ENCODE results near the gene RPL11.
"Not testable (repeated sequence)": the region's sequence is repeated elsewhere in the genome, so short reads cannot be mapped to it uniquely, and the experiment has no call there.

Gene RPL11

GRCh38 chr1:23648576-23648975 lies 43.0 kb upstream of the RPL11 start:
- DNase-seq (ENCODE audit: low read depth), result no peak
- no peak overlapping the region for H3K4me3 ChIP-seq (ENCODE audit: low read length)
- no peak for TF ChIP-seq CTCF (conservative IDR thresholded peaks at IDR 0.05; ENCODE audit: low read length)

DNA sequence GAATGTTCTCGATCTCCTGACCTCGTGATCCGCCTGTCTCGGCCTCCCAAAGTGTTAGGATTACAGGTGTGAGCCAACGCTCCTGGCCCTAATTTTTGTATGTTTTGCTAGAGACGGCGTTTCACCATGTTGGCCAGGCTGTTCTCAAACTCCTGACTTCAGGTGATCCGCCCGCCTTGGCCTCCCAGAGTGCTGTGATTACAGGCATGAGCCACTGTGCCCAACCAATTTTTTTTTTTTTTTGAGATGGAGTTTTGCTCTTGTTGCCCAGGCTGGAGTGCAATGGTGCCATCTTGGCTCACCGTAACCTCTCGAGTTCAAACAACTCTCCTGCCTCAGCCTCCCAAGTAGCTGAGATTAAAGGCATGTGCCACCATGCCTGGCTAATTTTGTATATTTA lies 42.4 kb upstream of the RPL11 start:
- not testable (repeated sequence) for H3K4me3 ChIP-seq (ENCODE audit: low read length); DNase-seq (ENCODE audit: low read depth)

- DNase-seq (ENCODE audit: low read depth), result no peak
- H3K4me3 ChIP-seq (ENCODE audit: low read length), result no peak overlapping the region
- no peak for TF ChIP-seq CTCF (conservative IDR thresholded peaks at IDR 0.05; ENCODE audit: low read length)
Measured at GRCh38 chr1:23650344-23650990, 41.1 kb upstream of the RPL11 start.

DNA sequence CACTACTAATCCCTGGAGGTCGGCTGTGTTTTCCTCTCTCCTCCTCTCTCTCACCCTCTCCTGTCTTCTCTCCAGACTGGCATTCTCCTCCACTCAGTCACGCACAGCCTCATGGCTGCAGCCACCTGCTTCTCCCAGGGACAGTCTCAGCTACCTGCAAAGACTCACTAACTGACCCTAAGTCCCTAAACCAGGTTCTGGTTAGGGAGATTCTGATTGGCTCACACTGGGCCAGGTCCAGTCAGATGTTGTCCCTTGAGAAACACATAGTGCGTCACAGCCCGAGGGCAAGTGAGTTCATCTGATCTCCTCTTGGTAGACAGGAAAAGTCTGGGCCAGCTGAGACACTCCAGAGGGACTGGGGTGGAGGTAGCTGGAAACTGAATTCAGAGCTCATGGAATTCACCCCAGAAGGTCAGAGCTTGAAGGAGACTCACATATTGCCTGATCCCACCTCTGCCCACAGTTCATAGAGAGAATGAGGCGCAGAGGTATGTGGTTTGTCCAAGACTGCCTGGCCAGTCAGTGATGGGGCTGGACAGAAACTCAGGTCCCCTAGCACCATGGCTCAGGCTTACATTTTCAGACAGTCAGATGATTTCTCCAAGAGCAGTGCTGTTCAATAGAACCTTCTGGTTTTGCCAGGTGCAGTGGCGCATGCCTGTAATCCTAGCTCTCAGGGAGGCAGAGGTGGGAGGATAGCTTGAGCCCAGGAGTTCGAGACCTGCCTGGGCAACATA lies 40.4 kb upstream of the RPL11 start:
- peak; percentile 34 for DNase-seq (ENCODE audit: low read depth)
- no peak overlapping the region for H3K4me3 ChIP-seq (ENCODE audit: low read length)
- TF ChIP-seq CTCF (conservative IDR thresholded peaks at IDR 0.05; ENCODE audit: low read length), result no peak

DNA sequence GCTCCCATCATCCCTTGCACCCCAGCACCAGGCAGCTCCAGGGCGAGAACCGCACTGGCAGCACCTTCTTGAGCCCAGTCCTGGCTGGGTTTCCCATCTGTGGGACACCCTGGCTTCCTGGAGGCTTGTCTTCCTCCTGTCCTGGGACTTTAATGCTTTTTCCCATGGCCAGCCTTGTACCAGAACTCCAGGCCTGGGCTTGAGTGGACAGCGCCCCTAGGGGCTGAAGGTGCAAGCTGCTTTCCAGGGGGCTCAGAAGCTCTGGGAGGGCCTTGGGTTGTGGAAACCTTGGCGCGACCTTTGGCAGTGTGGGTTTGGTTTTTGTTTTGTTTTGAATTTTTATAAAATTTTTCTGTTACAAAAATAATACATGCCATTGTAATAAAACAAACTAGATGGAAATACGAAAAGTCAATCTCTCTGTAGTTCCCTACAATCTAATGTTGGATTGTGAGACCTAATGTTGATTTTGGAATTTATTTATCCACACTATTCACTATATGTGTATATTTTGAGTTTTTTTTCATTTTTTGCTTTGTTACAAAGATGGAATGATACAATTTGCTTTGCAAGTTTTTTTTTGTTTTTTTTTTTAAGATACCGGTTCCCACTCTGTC lies 33.8 kb upstream of the RPL11 start:
- peak; percentile 81 for TF ChIP-seq CTCF (conservative IDR thresholded peaks at IDR 0.05; ENCODE audit: low read length)
- no peak overlapping the region for H3K4me3 ChIP-seq (ENCODE audit: low read length)
- peak; percentile 25 for DNase-seq (ENCODE audit: low read depth)

DNA sequence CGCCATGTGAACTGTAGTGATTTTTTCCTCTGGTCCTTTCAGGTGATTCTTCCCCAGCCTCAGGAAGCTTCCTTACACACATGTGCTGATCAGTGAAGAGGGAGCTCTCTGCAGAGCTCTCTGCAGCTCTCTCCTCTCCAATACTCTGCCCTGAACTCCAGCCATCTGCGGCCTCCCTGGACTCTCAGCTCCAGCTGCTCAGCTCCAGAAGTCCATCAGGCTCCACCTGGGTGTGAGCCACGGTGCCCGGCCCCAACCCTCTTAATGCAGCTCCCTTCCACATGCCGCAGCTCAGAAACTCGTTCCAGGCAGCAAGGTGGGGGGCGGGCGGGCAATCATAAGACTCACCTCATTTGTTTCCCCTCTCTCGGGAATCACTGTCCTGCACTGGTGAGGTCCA lies 30.9 kb upstream of the RPL11 start:
- H3K4me3 ChIP-seq (ENCODE audit: low read length), result no peak overlapping the region
- TF ChIP-seq CTCF (conservative IDR thresholded peaks at IDR 0.05; ENCODE audit: low read length), result no peak
- no peak for DNase-seq (ENCODE audit: low read depth)

GRCh38 chr1:23661887-23662286 lies 29.7 kb upstream of the RPL11 start:
- no peak for DNase-seq (ENCODE audit: low read depth)
- H3K4me3 ChIP-seq (ENCODE audit: low read length), result no peak overlapping the region
- TF ChIP-seq CTCF (conservative IDR thresholded peaks at IDR 0.05; ENCODE audit: low read length), result no peak
